Measurements from ENCODE around the gene COL7A1.
A peak's percentile ranks its signal among the peaks of the same experiment; 100 is the strongest.

COL7A1 gene

GRCh38 chr3:48518069-48518468 is 77.1 kb downstream of the COL7A1 start:
- Histone ChIP-seq H3K36me3 (ENCODE audit: control insufficient read depth in 4 of 4, insufficient read depth in 4 of 4, low read length in 3 of 4) (peaks cover 0 to 4% (median 1%) of the 10 kb centered on the region in 4 experiments), H3K27ac (ENCODE audit: insufficient read depth in 1 of 2, low read depth in 1 of 2, low read length in 2 of 2, poor library complexity in 1 of 2, severe bottlenecking in 2 of 2) (no peak overlapping the region), H3K27me3 (replicated peaks in 2 of 5; ENCODE audit: control insufficient read depth in 4 of 5, insufficient read depth in 5 of 5, low read length in 4 of 5) (no peaks in the 10 kb centered on the region), H3K4me3 (ENCODE audit: control insufficient read depth in 1 of 7, extremely low read depth in 1 of 7, insufficient read depth in 4 of 7, low read depth in 2 of 7, low read length in 6 of 7) (no peak overlapping the region), H3K4me1 (ENCODE audit: control extremely low read depth in 1 of 4, control insufficient read depth in 4 of 4, insufficient read depth in 4 of 4, low read length in 3 of 4) (peaks cover 0 to 46% (median 18%) of the 10 kb centered on the region in 4 experiments), H3K9me3 (ENCODE audit: control extremely low read depth in 1 of 5, control insufficient read depth in 4 of 5, insufficient read depth in 2 of 5, low read depth in 1 of 5, low read length in 4 of 5) (no peaks in the 10 kb centered on the region)
- ChIA-PET CTCF (no interaction called here), POLR2A (no interaction called here)
- DNase-seq, result no peak
- 98% methylated on average over 5 of the region's 6 CpGs for WGBS (ENCODE audit: insufficient coverage)

DNA sequence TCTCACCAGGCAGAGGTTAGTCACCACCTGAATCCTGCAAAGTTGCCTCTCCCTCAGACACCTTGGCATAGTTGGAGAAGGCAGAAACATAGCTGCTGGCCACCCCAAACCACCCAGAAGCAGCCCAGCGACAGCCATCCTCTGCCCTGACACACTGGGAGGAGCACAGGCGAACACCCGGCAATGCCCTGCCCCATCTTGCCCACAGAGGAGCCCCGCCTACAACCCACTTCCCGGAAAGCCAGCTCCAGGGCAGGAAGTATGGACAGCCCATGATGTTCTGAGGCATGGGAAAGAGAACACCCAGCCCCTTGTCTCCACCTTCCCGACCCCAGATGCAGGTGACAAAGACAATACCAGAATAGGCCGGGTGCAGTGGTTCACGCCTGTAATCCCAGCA is 78.6 kb downstream of the COL7A1 start:
- Histone ChIP-seq H3K36me3 (ENCODE audit: control insufficient read depth in 4 of 4, insufficient read depth in 4 of 4, low read length in 3 of 4) (peaks cover 0 to 3% (median 1%) of the 10 kb centered on the region in 4 experiments), H3K9me3 (ENCODE audit: control extremely low read depth in 1 of 5, control insufficient read depth in 4 of 5, insufficient read depth in 2 of 5, low read depth in 1 of 5, low read length in 4 of 5) (no peaks in the 10 kb centered on the region), H3K27ac (ENCODE audit: insufficient read depth in 1 of 2, low read depth in 1 of 2, low read length in 2 of 2, poor library complexity in 1 of 2, severe bottlenecking in 2 of 2) (no peak overlapping the region), H3K4me1 (ENCODE audit: control extremely low read depth in 1 of 4, control insufficient read depth in 4 of 4, insufficient read depth in 4 of 4, low read length in 3 of 4) (peaks cover 0 to 46% (median 18%) of the 10 kb centered on the region in 4 experiments), H3K27me3 (replicated peaks in 2 of 5; ENCODE audit: control insufficient read depth in 4 of 5, insufficient read depth in 5 of 5, low read length in 4 of 5) (no peaks in the 10 kb centered on the region), H3K4me3 (ENCODE audit: control insufficient read depth in 1 of 7, extremely low read depth in 1 of 7, insufficient read depth in 4 of 7, low read depth in 2 of 7, low read length in 6 of 7) (no peak overlapping the region)
- 95% methylated on average over 7 of the region's 8 CpGs for WGBS (ENCODE audit: insufficient coverage)
- CTCF ChIA-PET, result no interaction called here
- POLR2A ChIA-PET, result no interaction called here
- DNase-seq, result no peak

DNA sequence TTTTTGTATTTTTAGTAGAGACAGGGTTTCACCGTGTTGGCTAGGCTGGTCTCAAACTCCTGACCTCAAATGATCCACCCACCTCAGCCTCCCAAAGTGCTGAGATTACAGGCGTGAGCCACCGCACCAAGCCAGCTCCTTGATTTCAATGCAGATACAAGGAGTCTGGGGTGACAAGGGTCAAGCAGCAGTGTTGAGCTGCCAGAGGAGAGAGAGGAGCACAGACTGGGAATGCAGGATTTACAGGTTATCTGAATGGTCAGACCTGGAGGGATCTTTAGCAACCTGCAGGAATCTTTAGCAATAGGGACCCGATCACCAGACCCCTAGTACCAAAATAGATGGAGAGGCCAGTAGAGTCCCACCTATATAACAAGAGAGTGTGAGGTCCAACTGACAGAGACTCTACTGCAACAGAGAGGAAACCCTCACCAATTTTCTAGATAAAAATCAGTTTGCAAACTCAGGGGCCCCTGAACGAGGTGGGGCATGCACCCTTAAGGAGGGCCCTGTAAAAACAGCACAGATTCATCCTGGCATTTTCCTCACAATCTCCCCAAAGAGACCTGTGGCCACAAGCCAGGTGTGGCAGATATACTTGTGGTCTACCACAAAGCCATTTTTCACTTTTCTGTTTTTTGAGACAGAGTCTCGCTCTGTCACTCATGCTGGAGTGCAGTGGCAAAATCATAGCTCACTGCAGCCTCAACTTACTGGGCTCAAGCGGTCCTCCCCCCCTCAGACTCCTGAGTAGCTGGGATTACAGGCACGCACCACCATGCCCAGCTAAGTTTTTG is 80.5 kb downstream of the COL7A1 start:
- no peaks in the 10 kb centered on the region for H3K27me3 ChIP-seq (replicated peaks in 2 of 5; ENCODE audit: control insufficient read depth in 4 of 5, insufficient read depth in 5 of 5, low read length in 4 of 5)
- no peak overlapping the region for H3K27ac ChIP-seq (ENCODE audit: insufficient read depth in 1 of 2, low read depth in 1 of 2, low read length in 2 of 2, poor library complexity in 1 of 2, severe bottlenecking in 2 of 2)
- ChIA-PET POLR2A (interaction anchor here (1.2 kb wide), 1 partner anchor 9 kb away, joined by 3 read pairs; no protein-coding TSS in a partner anchor), CTCF (interaction anchor here (1.1 to 1.3 kb wide), 3 partner anchors 9 to 78 kb away, joined by 3 to 5 read pairs (median 3); no protein-coding TSS in a partner anchor)
- peaks cover 0 to 40% (median 17%) of the 10 kb centered on the region in 4 experiments for H3K4me1 ChIP-seq (ENCODE audit: control extremely low read depth in 1 of 4, control insufficient read depth in 4 of 4, insufficient read depth in 4 of 4, low read length in 3 of 4)
- WGBS (ENCODE audit: insufficient coverage), result 67% methylated on average over 6 of the region's 8 CpGs
- peaks cover 0 to 3% (median 0%) of the 10 kb centered on the region in 4 experiments for H3K36me3 ChIP-seq (ENCODE audit: control insufficient read depth in 4 of 4, insufficient read depth in 4 of 4, low read length in 3 of 4)
- DNase-seq, result peak in 1 of 3 donors; percentile 7
- H3K9me3 ChIP-seq (ENCODE audit: control extremely low read depth in 1 of 5, control insufficient read depth in 4 of 5, insufficient read depth in 2 of 5, low read depth in 1 of 5, low read length in 4 of 5), result no peaks in the 10 kb centered on the region
- no peak overlapping the region for H3K4me3 ChIP-seq (ENCODE audit: control insufficient read depth in 1 of 7, extremely low read depth in 1 of 7, insufficient read depth in 4 of 7, low read depth in 2 of 7, low read length in 6 of 7)

Data from common myeloid progenitor, CD34-positive (primary cell).